Measurements from ENCODE around the gene USP21.
A peak's percentile ranks its signal among the peaks of the same experiment; 100 is the strongest.

GRCh38 chr1:161192476-161193465 lies 33.5 kb downstream of the USP21 start:
- TF ChIP-seq CTCF (IDR thresholded peaks at IDR 0.05) (peak in 2 of 3 donors; percentile 57 to 75), POLR2A (IDR thresholded peaks at IDR 0.05) (no peak)
